Measurements from ENCODE around the gene PLCB1.

PLCB1 gene

GRCh38 chr20:8527998-8528723 is 396.1 kb downstream of the PLCB1 start:
- H3K27me3 Mint-ChIP-seq: no peaks in the 10 kb centered on the region
- no peaks in the 10 kb centered on the region for H3K36me3 Mint-ChIP-seq
- H3K27ac Mint-ChIP-seq: peak overlapping the region; percentile 8
- H3K9me3 Mint-ChIP-seq: no peaks in the 10 kb centered on the region
- peaks cover 7% of the 10 kb centered on the region for H3K4me1 Mint-ChIP-seq
- ATAC-seq: peak; percentile 57
- no peak overlapping the region for H3K4me3 Mint-ChIP-seq

GRCh38 chr20:8530022-8530421 is 398.0 kb downstream of the PLCB1 start:
- Mint-ChIP-seq H3K36me3 (no peaks in the 10 kb centered on the region), H3K27ac (no peak overlapping the region), H3K4me3 (no peak overlapping the region), H3K4me1 (peaks cover 7% of the 10 kb centered on the region), H3K27me3 (no peaks in the 10 kb centered on the region), H3K9me3 (no peaks in the 10 kb centered on the region)
- ATAC-seq: no peak

GRCh38 chr20:8532169-8532568 is 400.1 kb downstream of the PLCB1 start:
- H3K27me3 Mint-ChIP-seq: no peaks in the 10 kb centered on the region
- no peaks in the 10 kb centered on the region for H3K9me3 Mint-ChIP-seq
- H3K4me1 Mint-ChIP-seq: peaks cover 7% of the 10 kb centered on the region
- no peak overlapping the region for H3K27ac Mint-ChIP-seq
- H3K36me3 Mint-ChIP-seq: no peaks in the 10 kb centered on the region
- H3K4me3 Mint-ChIP-seq: no peak overlapping the region
- ATAC-seq: no peak

- Mint-ChIP-seq H3K27ac (no peak overlapping the region), H3K9me3 (no peaks in the 10 kb centered on the region), H3K36me3 (no peaks in the 10 kb centered on the region), H3K27me3 (no peaks in the 10 kb centered on the region), H3K4me1 (no peaks in the 10 kb centered on the region), H3K4me3 (no peak overlapping the region)
- ATAC-seq: no peak
Measured at GRCh38 chr20:8534368-8535160, 402.5 kb downstream of the PLCB1 start.

- H3K4me3 Mint-ChIP-seq: no peak overlapping the region
- no peaks in the 10 kb centered on the region for H3K9me3 Mint-ChIP-seq
- no peak overlapping the region for H3K27ac Mint-ChIP-seq
- no peaks in the 10 kb centered on the region for H3K36me3 Mint-ChIP-seq
- ATAC-seq: no peak
- H3K27me3 Mint-ChIP-seq: no peaks in the 10 kb centered on the region
- no peaks in the 10 kb centered on the region for H3K4me1 Mint-ChIP-seq
Measured at GRCh38 chr20:8535403-8536261, 403.6 kb downstream of the PLCB1 start.

- H3K4me1 Mint-ChIP-seq: no peaks in the 10 kb centered on the region
- no peaks in the 10 kb centered on the region for H3K36me3 Mint-ChIP-seq
- H3K27ac Mint-ChIP-seq: no peak overlapping the region
- H3K9me3 Mint-ChIP-seq: no peaks in the 10 kb centered on the region
- H3K4me3 Mint-ChIP-seq: no peak overlapping the region
- no peak for ATAC-seq
- H3K27me3 Mint-ChIP-seq: no peaks in the 10 kb centered on the region
Measured at GRCh38 chr20:8536262-8536618, 404.2 kb downstream of the PLCB1 start.

GRCh38 chr20:8540466-8540865 is 408.4 kb downstream of the PLCB1 start:
- Mint-ChIP-seq H3K27ac (no peak overlapping the region), H3K27me3 (no peaks in the 10 kb centered on the region), H3K4me1 (no peaks in the 10 kb centered on the region), H3K9me3 (no peaks in the 10 kb centered on the region), H3K36me3 (no peaks in the 10 kb centered on the region), H3K4me3 (no peak overlapping the region)
- ATAC-seq: no peak

GRCh38 chr20:8542110-8542486 is 410.0 kb downstream of the PLCB1 start:
- ATAC-seq: no peak
- H3K4me1 Mint-ChIP-seq: no peaks in the 10 kb centered on the region
- H3K27ac Mint-ChIP-seq: no peak overlapping the region
- no peak overlapping the region for H3K4me3 Mint-ChIP-seq
- H3K36me3 Mint-ChIP-seq: no peaks in the 10 kb centered on the region
- H3K27me3 Mint-ChIP-seq: no peaks in the 10 kb centered on the region
- no peaks in the 10 kb centered on the region for H3K9me3 Mint-ChIP-seq

GRCh38 chr20:8545212-8545611 is 413.1 kb downstream of the PLCB1 start:
- no peaks in the 10 kb centered on the region for H3K36me3 Mint-ChIP-seq
- no peak overlapping the region for H3K4me3 Mint-ChIP-seq
- H3K27me3 Mint-ChIP-seq: no peaks in the 10 kb centered on the region
- H3K27ac Mint-ChIP-seq: no peak overlapping the region
- no peaks in the 10 kb centered on the region for H3K4me1 Mint-ChIP-seq
- H3K9me3 Mint-ChIP-seq: peaks cover 6% of the 10 kb centered on the region
- ATAC-seq: no peak

- Mint-ChIP-seq H3K27ac (no peak overlapping the region), H3K36me3 (no peaks in the 10 kb centered on the region), H3K4me3 (no peak overlapping the region), H3K9me3 (peaks cover 6% of the 10 kb centered on the region), H3K4me1 (no peaks in the 10 kb centered on the region), H3K27me3 (no peaks in the 10 kb centered on the region)
- ATAC-seq: no peak
Measured at GRCh38 chr20:8547035-8547650, 415.1 kb downstream of the PLCB1 start.

GRCh38 chr20:8547968-8548588 is 416.0 kb downstream of the PLCB1 start:
- no peaks in the 10 kb centered on the region for H3K36me3 Mint-ChIP-seq

GRCh38 chr20:8549192-8549591 is 417.1 kb downstream of the PLCB1 start:
- no peak for ATAC-seq
- Mint-ChIP-seq H3K4me3 (no peak overlapping the region), H3K9me3 (peaks cover 6% of the 10 kb centered on the region), H3K27ac (no peak overlapping the region), H3K36me3 (no peaks in the 10 kb centered on the region), H3K27me3 (no peaks in the 10 kb centered on the region), H3K4me1 (no peaks in the 10 kb centered on the region)

More at GRCh38 chr20:8547968-8548588, 416.0 kb downstream of the PLCB1 start:
- no peak for ATAC-seq
- Mint-ChIP-seq H3K4me3 (no peak overlapping the region), H3K4me1 (no peaks in the 10 kb centered on the region), H3K27me3 (no peaks in the 10 kb centered on the region), H3K9me3 (peaks cover 6% of the 10 kb centered on the region), H3K27ac (no peak overlapping the region)

GRCh38 chr20:8557711-8558110 is 425.6 kb downstream of the PLCB1 start:
- Mint-ChIP-seq H3K4me3 (no peak overlapping the region), H3K36me3 (no peaks in the 10 kb centered on the region), H3K9me3 (peaks cover 10% of the 10 kb centered on the region), H3K4me1 (no peaks in the 10 kb centered on the region), H3K27me3 (no peaks in the 10 kb centered on the region), H3K27ac (no peak overlapping the region)
- ATAC-seq: no peak

GRCh38 chr20:8562356-8562755 is 430.3 kb downstream of the PLCB1 start:
- no peak for ATAC-seq
- no peak overlapping the region for H3K4me3 Mint-ChIP-seq
- no peaks in the 10 kb centered on the region for H3K36me3 Mint-ChIP-seq
- H3K27ac Mint-ChIP-seq: no peak overlapping the region
- H3K4me1 Mint-ChIP-seq: no peaks in the 10 kb centered on the region
- no peaks in the 10 kb centered on the region for H3K27me3 Mint-ChIP-seq
- H3K9me3 Mint-ChIP-seq: peaks cover 11% of the 10 kb centered on the region

GRCh38 chr20:8568075-8568474 is 436.0 kb downstream of the PLCB1 start:
- no peak overlapping the region for H3K27ac Mint-ChIP-seq
- no peaks in the 10 kb centered on the region for H3K4me1 Mint-ChIP-seq
- ATAC-seq: no peak
- H3K27me3 Mint-ChIP-seq: no peaks in the 10 kb centered on the region
- H3K36me3 Mint-ChIP-seq: no peaks in the 10 kb centered on the region
- H3K9me3 Mint-ChIP-seq: peaks cover 5% of the 10 kb centered on the region
- no peak overlapping the region for H3K4me3 Mint-ChIP-seq

Data from stimulated activated memory B cell treated with anti-CD40 and anti-IgM and Interleukin-4, amounts not matched to agents 10 μg/mL and 1 μg/mL and 100 μg/mL, for 72 hours (primary cell).